GM12878 (cell line): ENCODE measurements around the gene INTS2. TPM values are rescaled to one million over a fixed set of nuclear protein-coding genes. Genes with fewer than 3 reads are reported as not detected.

Experiments used
- ATAC-seq: fragments of 200-7000 bp; cut with Tn5 transposase; 3 replicates; pipeline ENCODE4 v1.9.1; 2020; ENCODE audit warnings: mild to moderate bottlenecking, moderate library complexity
- BruUV-seq: library from RNA; stranded (reverse); fragments of 400-500 nt; replicated peaks from 2 replicates; lab custom pipeline; 2021; lab: Mats Ljungman, UMichigan
- CTCF ChIA-PET: fragments of 300-600 bp; sonication (Branson Sonifier 250); formaldehyde crosslinking; extraction: SDS; loops from one replicate; lab custom pipeline; 2021; ENCODE audit warnings: inconsistent platforms; lab: Yijun Ruan, JAX
- POLR2A ChIA-PET: fragments of 350-600 bp; formaldehyde crosslinking; extraction: SDS; loops from one replicate; lab custom pipeline; 2021; ENCODE audit warnings: inconsistent platforms; lab: Charles Lee
- RAD21 ChIA-PET: fragments of 300-600 bp; sonication (Branson Sonifier 250); formaldehyde crosslinking; loops from one replicate; lab custom pipeline; 2023; ENCODE audit warnings: antibody characterized with exemption; ENCODE audit not compliant: unreplicated experiment; lab: Charles Lee
- SMC1A ChIA-PET: fragments of 300-600 bp; sonication (Branson Sonifier 250); formaldehyde crosslinking; loops from one replicate; lab custom pipeline; 2023; ENCODE audit not compliant: unreplicated experiment, uncharacterized antibody; lab: Charles Lee
- DNase-seq: peaks from one replicate; pipeline ENCODE4 v3.0.0-alpha.2; 2011; ENCODE audit warnings: low read depth, low spot score
- FAIRE-seq: peaks from 3 replicates; lab custom pipeline; 2011; peaks lifted over from hg19 to GRCh38; lab: Jason Lieb, UNC
- H2AFZ ChIP-seq: 2 replicates; pipeline ENCODE4 v1.6.0; 2011; ENCODE audit warnings: low read depth, low read length, control low read depth; ENCODE audit not compliant: control insufficient read depth
- H3K27ac ChIP-seq: 2 replicates; pipeline ENCODE4 v1.5.1; 2011; ENCODE audit warnings: control low read depth; ENCODE audit not compliant: control insufficient read depth, insufficient read depth
- H3K27me3 ChIP-seq, 2 experiments: replicated peaks in 1 of 2; 2 replicates each; pipeline versions ENCODE4 v1.6.0 to v1.6.1; 2011; ENCODE audit warnings: low read length in 1 of 2; ENCODE audit not compliant: control insufficient read depth in 2 of 2, insufficient read depth in 2 of 2
- H3K36me3 ChIP-seq, 2 experiments: 2 replicates each; pipeline ENCODE4 v1.5.1; 2011; ENCODE audit warnings: low read length in 1 of 2; ENCODE audit not compliant: control insufficient read depth in 2 of 2, insufficient read depth in 2 of 2
- H3K4me1 ChIP-seq: 2 replicates; pipeline ENCODE4 v1.6.1; 2011; ENCODE audit warnings: mild to moderate bottlenecking, low read length, moderate library complexity, mixed read lengths; ENCODE audit not compliant: control insufficient read depth, insufficient read depth
- H3K4me2 ChIP-seq: 2 replicates; pipeline ENCODE4 v1.6.0; 2011; ENCODE audit warnings: control low read depth; ENCODE audit not compliant: control insufficient read depth, insufficient read depth
- H3K4me3 ChIP-seq: fragments of 200-600 bp; sonication (generic); 2 replicates; pipeline ENCODE4 v1.5.1; 2016
- H3K79me2 ChIP-seq: 2 replicates; pipeline ENCODE4 v1.6.0; 2011; ENCODE audit warnings: low read length; ENCODE audit not compliant: control insufficient read depth, insufficient read depth
- H3K9ac ChIP-seq: 2 replicates; pipeline ENCODE4 v1.8.0; 2011; ENCODE audit warnings: low read length, control low read depth, mixed read lengths; ENCODE audit not compliant: control insufficient read depth, insufficient read depth
- H3K9me3 ChIP-seq: replicated peaks from 3 replicates; pipeline ENCODE4 v1.5.1; 2011; ENCODE audit warnings: mild to moderate bottlenecking, low read length; ENCODE audit not compliant: control insufficient read depth, insufficient read depth
- H4K20me1 ChIP-seq: 2 replicates; pipeline ENCODE4 v1.6.0; 2011; ENCODE audit not compliant: control insufficient read depth, insufficient read depth
- BACH1 ChIP-seq: fragments of 450-650 bp; IDR thresholded peaks from 2 replicates; pipeline ENCODE4 v1.6.1; 2017; ENCODE audit warnings: mild to moderate bottlenecking, borderline replicate concordance
- BRCA1 ChIP-seq: IDR thresholded peaks from 2 replicates; pipeline ENCODE4 v1.6.1; 2011; ENCODE audit warnings: low read depth, low read length, improper control_type of control experiment
- ELK1 ChIP-seq: IDR thresholded peaks from 2 replicates; pipeline ENCODE4 v1.6.1; 2012; ENCODE audit warnings: low read depth, low read length, improper control_type of control experiment
- HCFC1 ChIP-seq: fragments of 150-350 bp; IDR thresholded peaks from 2 replicates; pipeline ENCODE4 v1.6.1; 2014; ENCODE audit warnings: low read length
- HDGF ChIP-seq: fragments of 450-650 bp; IDR thresholded peaks from 2 replicates; pipeline ENCODE4 v1.6.1; 2016; ENCODE audit warnings: antibody characterized with exemption
- JUNB ChIP-seq: IDR thresholded peaks from 2 replicates; pipeline ENCODE4 v1.6.1; 2016; ENCODE audit warnings: antibody characterized with exemption, mild to moderate bottlenecking
- MYC ChIP-seq: IDR thresholded peaks from 2 replicates; pipeline ENCODE4 v1.6.1; 2011; ENCODE audit warnings: mild to moderate bottlenecking, low read length, moderate library complexity, inconsistent platforms; ENCODE audit not compliant: insufficient read depth, insufficient replicate concordance, insufficient read length, severe bottlenecking
- NFYA ChIP-seq: IDR thresholded peaks from 2 replicates; pipeline ENCODE4 v1.6.1; 2011; ENCODE audit warnings: low read depth, mild to moderate bottlenecking, low read length, improper control_type of control experiment, borderline replicate concordance
- NFYB ChIP-seq: IDR thresholded peaks from 2 replicates; pipeline ENCODE4 v1.6.1; 2011; ENCODE audit warnings: low read depth, mild to moderate bottlenecking, low read length, improper control_type of control experiment, moderate library complexity; ENCODE audit not compliant: insufficient read depth
- POLR2AphosphoS2 ChIP-seq: IDR thresholded peaks from 2 replicates; pipeline ENCODE4 v1.6.1; 2011; ENCODE audit warnings: low read depth, mild to moderate bottlenecking, low read length, improper control_type of control experiment, moderate library complexity
- SMC3 ChIP-seq: IDR thresholded peaks from 2 replicates; pipeline ENCODE4 v1.6.1; 2011; ENCODE audit warnings: low read length, improper control_type of control experiment, borderline replicate concordance
- SP1 ChIP-seq: IDR thresholded peaks from one replicate; pipeline ENCODE4 v1.6.1; 2011; ENCODE audit warnings: low read depth, low read length
- YY1 ChIP-seq: IDR thresholded peaks from 2 replicates; pipeline ENCODE4 v1.6.1; 2011; ENCODE audit warnings: low read depth, mild to moderate bottlenecking, low read length
- WGBS: methylation state at CpG from one replicate; pipeline ENCODE4 v1.1.6; 2016; ENCODE audit warnings: low lambda C conversion rate; ENCODE audit not compliant: insufficient replicate concordance, insufficient coverage; ENCODE audit errors: missing lambda C conversion rate; 5-methylcytosine and 5-hydroxymethylcytosine counted together
- in situ Hi-C: fragments of 300-500 bp; cut with MboI; formaldehyde crosslinking; loops from 9 replicates; pipeline ENCODE4 v1.14.3; 2018; ENCODE audit warnings: mixed read lengths
- intact Hi-C: fragments of 100-400 bp; cut with micrococcal nuclease; formaldehyde crosslinking; loops from one replicate; pipeline ENCODE4 v1.14.2; 2022; ENCODE audit not compliant: unreplicated experiment
- polyA plus RNA-seq, 11 experiments: library from polyadenylated mRNA; depleted of rRNA in 4 of 11; unstranded in 6 of 11; stranded (reverse) in 5 of 11; fragments of >200 nt; fragmentation: Nextera tagmentation in 4 of 11; fragmentation: Illumina TruSeq in 1 of 11; extraction: Ambion mirVana in 4 of 11; extraction: Trizol in 1 of 11; gene quantifications; 1 replicate in 1 of 11; 2 replicates in 10 of 11; pipeline versions ENCODE4 v1.2.1 to v1.2.3, GENCODE V29; 2011 to 2016; ENCODE audit warnings: inconsistent platforms in 2 of 11, missing spikeins in 2 of 11, low read depth in 1 of 11
- total RNA-seq, 4 experiments: library from RNA; depleted of rRNA in 3 of 4; stranded (reverse); fragments of >200 nt in 3 of 4; fragmentation: Illumina TruSeq in 1 of 4; extraction: Trizol in 1 of 4; gene quantifications; 2 replicates each; pipeline versions ENCODE4 v1.2.1 to v1.2.3, GENCODE V29; 2013 to 2021
- TF ChIP-seq, protein P1 (sequence below): fragments of 450-650 bp; formaldehyde crosslinking; IDR thresholded peaks from 2 replicates; pipeline ENCODE4 v1.5.0; 2022; ENCODE audit warnings: mild to moderate bottlenecking, missing genetic modification characterization

INTS2 gene
- total and polyA plus RNA-seq, 10 of the 15 experiments (the other 5 are each of a cell fraction or from before 2014, with no cell fraction given) = 2.8 to 22.2 (median 11.6) TPM

DNA sequence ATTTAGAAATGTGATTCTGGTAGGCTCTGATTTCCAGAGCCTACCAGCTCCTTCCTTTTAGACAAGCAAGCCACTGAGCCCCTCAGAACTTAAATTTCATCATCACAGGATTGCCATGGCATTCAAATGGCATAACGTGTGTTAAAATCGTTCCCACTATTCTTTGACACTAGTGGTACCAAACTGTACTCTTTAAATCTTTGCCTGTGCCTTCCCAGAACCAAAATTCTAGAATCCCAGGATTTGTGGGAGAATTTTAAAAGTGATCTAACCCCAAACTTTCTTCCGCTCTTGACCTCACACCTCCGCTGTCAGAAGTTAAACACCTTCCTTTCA, 287 bp upstream of the INTS2 start (continued):
- TF ChIP-seq ELK1 = no peak

- SMC1A ChIA-PET = interaction anchor here (0.6 to 1.7 kb wide), 5 partner anchors 10 to 186 kb away, joined by 3 to 7 read pairs (median 5); no protein-coding TSS in a partner anchor
- Histone ChIP-seq H3K27me3 (no peaks in the 10 kb centered on the region), H4K20me1 (no peaks in the 10 kb centered on the region), H3K4me3 (peak overlapping the region; percentile 88), H2AFZ (peak overlapping the region; percentile 74), H3K9ac (peak overlapping the region; percentile 91), H3K79me2 (peaks cover 14% of the 10 kb centered on the region), H3K4me1 (peaks cover 5% of the 10 kb centered on the region; the same call in 1 of the 2 replicates), H3K9me3 (no peaks in the 10 kb centered on the region), H3K27ac (peak overlapping the region; percentile 63), H3K36me3 (peaks cover 0 to 6% of the 10 kb centered on the region in 2 experiments; a peak in 1 of 4 replicates), H3K4me2 (peak overlapping the region; percentile 85)
- 9% methylated on average over 4 of the region's 4 CpGs for WGBS
- RAD21 ChIA-PET = interaction anchor here (1.8 kb wide), 1 partner anchor 183 kb away, joined by 8 read pairs; no protein-coding TSS in a partner anchor
- FAIRE-seq = peak; percentile 68
- no TSS peak for BruUV-seq
- DNase-seq = no peak
- intact Hi-C loops (no loop called here), in situ Hi-C loops (no loop called here)
- TF ChIP-seq POLR2AphosphoS2 (no peak), BRCA1 (no peak), YY1 (no peak), JUNB (no peak), MYC (no peak), HDGF (no peak), BACH1 (no peak), SP1 (no peak), SMC3 (no peak), NFYB (no peak), HCFC1 (no peak), NFYA (no peak)
- TF ChIP-seq, protein P1, sequence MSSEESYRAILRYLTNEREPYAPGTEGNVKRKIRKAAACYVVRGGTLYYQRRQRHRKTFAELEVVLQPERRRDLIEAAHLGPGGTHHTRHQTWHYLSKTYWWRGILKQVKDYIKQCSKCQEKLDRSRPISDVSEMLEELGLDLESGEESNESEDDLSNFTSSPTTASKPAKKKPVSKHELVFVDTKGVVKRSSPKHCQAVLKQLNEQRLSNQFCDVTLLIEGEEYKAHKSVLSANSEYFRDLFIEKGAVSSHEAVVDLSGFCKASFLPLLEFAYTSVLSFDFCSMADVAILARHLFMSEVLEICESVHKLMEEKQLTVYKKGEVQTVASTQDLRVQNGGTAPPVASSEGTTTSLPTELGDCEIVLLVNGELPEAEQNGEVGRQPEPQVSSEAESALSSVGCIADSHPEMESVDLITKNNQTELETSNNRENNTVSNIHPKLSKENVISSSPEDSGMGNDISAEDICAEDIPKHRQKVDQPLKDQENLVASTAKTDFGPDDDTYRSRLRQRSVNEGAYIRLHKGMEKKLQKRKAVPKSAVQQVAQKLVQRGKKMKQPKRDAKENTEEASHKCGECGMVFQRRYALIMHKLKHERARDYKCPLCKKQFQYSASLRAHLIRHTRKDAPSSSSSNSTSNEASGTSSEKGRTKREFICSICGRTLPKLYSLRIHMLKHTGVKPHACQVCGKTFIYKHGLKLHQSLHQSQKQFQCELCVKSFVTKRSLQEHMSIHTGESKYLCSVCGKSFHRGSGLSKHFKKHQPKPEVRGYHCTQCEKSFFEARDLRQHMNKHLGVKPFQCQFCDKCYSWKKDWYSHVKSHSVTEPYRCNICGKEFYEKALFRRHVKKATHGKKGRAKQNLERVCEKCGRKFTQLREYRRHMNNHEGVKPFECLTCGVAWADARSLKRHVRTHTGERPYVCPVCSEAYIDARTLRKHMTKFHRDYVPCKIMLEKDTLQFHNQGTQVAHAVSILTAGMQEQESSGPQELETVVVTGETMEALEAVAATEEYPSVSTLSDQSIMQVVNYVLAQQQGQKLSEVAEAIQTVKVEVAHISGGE (CRISPR knock-in tag) = no peak
- POLR2A ChIA-PET = no interaction called here
- no peak for ATAC-seq
- CTCF ChIA-PET = interaction anchor here (0.7 to 2.1 kb wide), 3 partner anchors 92 to 286 kb away, joined by 3 to 7 read pairs (median 3); no protein-coding TSS in a partner anchor
Observed at GRCh38 chr17:61926826-61927207, 965 bp downstream of the INTS2 start.
